KMS-11 (cell line): ENCODE results near the gene DNM1.
"Not testable (repeated sequence)": the region's sequence is repeated elsewhere in the genome, so short reads cannot be mapped to it uniquely, and the experiment has no call there.

Experiments
- H2AFZ ChIP-seq: fragments of 200-600 bp; sonication (generic); 2 replicates; pipeline ENCODE4 v1.6.1; 2016; ENCODE audit warnings: antibody characterized with exemption, mixed run types, low read depth
- H3K27ac ChIP-seq: fragments of 200-600 bp; sonication (generic); 2 replicates; pipeline ENCODE4 v1.6.1; 2016; ENCODE audit warnings: mild to moderate bottlenecking, mixed run types
- H3K27me3 ChIP-seq: fragments of 200-600 bp; sonication (generic); 2 replicates; pipeline ENCODE4 v1.6.1; 2017; ENCODE audit warnings: mild to moderate bottlenecking, low read depth, mixed run types, moderate library complexity; ENCODE audit not compliant: insufficient read depth
- H3K36me3 ChIP-seq: fragments of 200-600 bp; sonication (generic); 2 replicates; pipeline ENCODE4 v1.6.1; 2017; ENCODE audit warnings: mild to moderate bottlenecking, mixed run types; ENCODE audit not compliant: insufficient read depth
- H3K4me1 ChIP-seq: fragments of 200-600 bp; sonication (generic); 2 replicates; pipeline ENCODE4 v1.6.1; 2016; ENCODE audit warnings: mild to moderate bottlenecking, low read depth, mixed run types; ENCODE audit not compliant: poor library complexity, severe bottlenecking
- H3K4me2 ChIP-seq: fragments of 200-600 bp; sonication (generic); 2 replicates; pipeline ENCODE4 v1.7.0; 2016; ENCODE audit warnings: mild to moderate bottlenecking, mixed run types
- H3K4me3 ChIP-seq: fragments of 200-600 bp; sonication (generic); IDR thresholded peaks from 2 replicates; pipeline ENCODE4 v1.6.1; 2017; ENCODE audit warnings: low read depth, low read length, mixed read lengths; ENCODE audit not compliant: insufficient read depth
- H3K79me2 ChIP-seq: fragments of 200-600 bp; sonication (generic); 2 replicates; pipeline ENCODE4 v1.6.1; 2016; ENCODE audit warnings: low read depth, mixed run types; ENCODE audit not compliant: insufficient read depth
- H3K9ac ChIP-seq: fragments of 200-600 bp; sonication (generic); 2 replicates; pipeline ENCODE4 v1.6.1; 2016; ENCODE audit warnings: mild to moderate bottlenecking, mixed run types
- H4K20me1 ChIP-seq: fragments of 200-600 bp; sonication (generic); 2 replicates; pipeline ENCODE4 v1.6.1; 2016; ENCODE audit warnings: mild to moderate bottlenecking, mixed run types; ENCODE audit not compliant: insufficient read depth
- TF ChIP-seq, protein P1 (sequence below): fragments of 200-600 bp; sonication (generic); conservative IDR thresholded peaks from 2 replicates; pipeline ENCODE4 v1.6.1; 2017; ENCODE audit warnings: low read depth, mild to moderate bottlenecking, antibody characterized with exemption, low read length, moderate library complexity, mixed read lengths

DNM1 gene

DNA sequence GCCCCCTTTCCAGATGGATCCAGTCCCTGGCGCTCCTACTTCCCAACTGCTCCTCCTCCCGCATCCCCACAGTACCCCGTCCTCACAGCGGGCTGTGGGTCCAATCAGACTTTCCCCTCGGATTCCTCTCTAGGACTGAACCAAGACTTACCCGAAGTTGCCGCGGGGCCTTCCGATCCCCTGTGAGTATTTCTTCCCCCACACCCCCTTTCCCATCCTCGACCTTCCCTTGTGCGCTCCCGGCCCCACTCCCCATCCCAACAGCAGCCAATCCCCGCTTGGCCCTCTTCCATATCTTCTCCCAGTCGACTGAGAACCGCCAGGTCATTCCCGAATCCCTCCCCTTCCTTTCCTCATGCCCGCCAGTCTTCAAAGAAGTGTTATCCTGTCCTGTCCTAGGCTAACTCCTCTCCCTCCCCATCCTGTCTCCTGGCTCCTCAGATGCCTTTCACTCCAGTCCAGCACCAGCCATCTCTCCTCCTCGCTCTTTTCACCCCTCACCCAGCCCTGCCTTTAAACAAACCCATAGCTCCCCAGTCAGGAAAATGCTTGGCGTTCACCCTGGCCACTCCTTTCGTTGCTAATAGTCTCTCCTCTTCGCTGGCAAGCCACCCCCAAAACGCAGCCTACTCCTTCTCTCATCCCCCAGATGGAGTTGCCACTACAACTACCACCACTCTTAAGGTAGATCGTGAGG, 73.5 kb downstream of the DNM1 start:
- Histone ChIP-seq H2AFZ (peak overlapping the region; percentile 86; the same call in 1 of the 2 replicates), H4K20me1 (no peaks in the 10 kb centered on the region), H3K9ac (peak overlapping the region; percentile 62; the same call in 1 of the 2 replicates), H3K27me3 (no peaks in the 10 kb centered on the region), H3K27ac (no peak overlapping the region), H3K4me3 (no peak overlapping the region), H3K4me2 (peak overlapping the region; percentile 91), H3K36me3 (no peaks in the 10 kb centered on the region), H3K79me2 (peaks cover 9% of the 10 kb centered on the region; the same call in 1 of the 2 replicates), H3K4me1 (peaks cover 9% of the 10 kb centered on the region)
- TF ChIP-seq, protein P1, sequence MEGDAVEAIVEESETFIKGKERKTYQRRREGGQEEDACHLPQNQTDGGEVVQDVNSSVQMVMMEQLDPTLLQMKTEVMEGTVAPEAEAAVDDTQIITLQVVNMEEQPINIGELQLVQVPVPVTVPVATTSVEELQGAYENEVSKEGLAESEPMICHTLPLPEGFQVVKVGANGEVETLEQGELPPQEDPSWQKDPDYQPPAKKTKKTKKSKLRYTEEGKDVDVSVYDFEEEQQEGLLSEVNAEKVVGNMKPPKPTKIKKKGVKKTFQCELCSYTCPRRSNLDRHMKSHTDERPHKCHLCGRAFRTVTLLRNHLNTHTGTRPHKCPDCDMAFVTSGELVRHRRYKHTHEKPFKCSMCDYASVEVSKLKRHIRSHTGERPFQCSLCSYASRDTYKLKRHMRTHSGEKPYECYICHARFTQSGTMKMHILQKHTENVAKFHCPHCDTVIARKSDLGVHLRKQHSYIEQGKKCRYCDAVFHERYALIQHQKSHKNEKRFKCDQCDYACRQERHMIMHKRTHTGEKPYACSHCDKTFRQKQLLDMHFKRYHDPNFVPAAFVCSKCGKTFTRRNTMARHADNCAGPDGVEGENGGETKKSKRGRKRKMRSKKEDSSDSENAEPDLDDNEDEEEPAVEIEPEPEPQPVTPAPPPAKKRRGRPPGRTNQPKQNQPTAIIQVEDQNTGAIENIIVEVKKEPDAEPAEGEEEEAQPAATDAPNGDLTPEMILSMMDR = no peak

GRCh38 chr9:128279088-128280073, 76.2 kb downstream of the DNM1 start:
- not testable (repeated sequence) for H3K27me3 ChIP-seq, H3K27ac ChIP-seq, H4K20me1 ChIP-seq, H3K9ac ChIP-seq, H3K36me3 ChIP-seq, H3K4me2 ChIP-seq, H3K79me2 ChIP-seq, H2AFZ ChIP-seq, H3K4me1 ChIP-seq, H3K4me3 ChIP-seq

GRCh38 chr9:128280084-128280622, 77.0 kb downstream of the DNM1 start:
- H3K36me3 ChIP-seq = no peaks in the 10 kb centered on the region
- no peaks in the 10 kb centered on the region for H3K27me3 ChIP-seq
- H3K9ac ChIP-seq = no peak overlapping the region
- peaks cover 3% of the 10 kb centered on the region; the same call in 1 of the 2 replicates for H3K79me2 ChIP-seq
- TF ChIP-seq, protein P1 = no peak
- no peaks in the 10 kb centered on the region for H4K20me1 ChIP-seq
- no peak overlapping the region for H3K4me2 ChIP-seq
- H2AFZ ChIP-seq = no peak overlapping the region
- H3K27ac ChIP-seq = no peak overlapping the region
- H3K4me1 ChIP-seq = no peaks in the 10 kb centered on the region
- no peak overlapping the region for H3K4me3 ChIP-seq

GRCh38 chr9:128282500-128282899, 79.3 kb downstream of the DNM1 start:
- Histone ChIP-seq H3K4me3 (no peak overlapping the region), H3K4me2 (no peak overlapping the region), H3K4me1 (no peaks in the 10 kb centered on the region), H3K9ac (no peak overlapping the region), H4K20me1 (no peaks in the 10 kb centered on the region), H3K27me3 (no peaks in the 10 kb centered on the region), H2AFZ (no peak overlapping the region), H3K36me3 (no peaks in the 10 kb centered on the region), H3K27ac (no peak overlapping the region), H3K79me2 (no peaks in the 10 kb centered on the region)
- TF ChIP-seq, protein P1 = no peak
